Tibial nerve (tissue), 4 donors: ENCODE results near the gene RABL2B.

Experiments
- EP300 ChIP-seq, 2 donors: sonication (generic); formaldehyde crosslinking; IDR thresholded peaks; one replicate each; pipeline ENCODE4 v1.6.1; 2017; ENCODE audit warnings: antibody characterized with exemption in 2 of 2, mild to moderate bottlenecking in 1 of 2
- POLR2A ChIP-seq, 2 donors: fragments of 450-650 bp; IDR thresholded peaks; one replicate each; pipeline ENCODE4 v1.6.1; 2017; ENCODE audit warnings: antibody characterized with exemption in 2 of 2, mild to moderate bottlenecking in 2 of 2, moderate library complexity in 2 of 2
- TF ChIP-seq, protein P1 (sequence below), 5 experiments: fragments of 200-600 bp in 3 of 5; fragments of 450-650 bp in 2 of 5; sonication (generic) in 3 of 5; IDR thresholded peaks; one replicate each; pipeline ENCODE4 v1.5.1; 2016 to 2019; ENCODE audit warnings: antibody characterized with exemption in 5 of 5, mild to moderate bottlenecking in 3 of 5, moderate library complexity in 2 of 5

DNA sequence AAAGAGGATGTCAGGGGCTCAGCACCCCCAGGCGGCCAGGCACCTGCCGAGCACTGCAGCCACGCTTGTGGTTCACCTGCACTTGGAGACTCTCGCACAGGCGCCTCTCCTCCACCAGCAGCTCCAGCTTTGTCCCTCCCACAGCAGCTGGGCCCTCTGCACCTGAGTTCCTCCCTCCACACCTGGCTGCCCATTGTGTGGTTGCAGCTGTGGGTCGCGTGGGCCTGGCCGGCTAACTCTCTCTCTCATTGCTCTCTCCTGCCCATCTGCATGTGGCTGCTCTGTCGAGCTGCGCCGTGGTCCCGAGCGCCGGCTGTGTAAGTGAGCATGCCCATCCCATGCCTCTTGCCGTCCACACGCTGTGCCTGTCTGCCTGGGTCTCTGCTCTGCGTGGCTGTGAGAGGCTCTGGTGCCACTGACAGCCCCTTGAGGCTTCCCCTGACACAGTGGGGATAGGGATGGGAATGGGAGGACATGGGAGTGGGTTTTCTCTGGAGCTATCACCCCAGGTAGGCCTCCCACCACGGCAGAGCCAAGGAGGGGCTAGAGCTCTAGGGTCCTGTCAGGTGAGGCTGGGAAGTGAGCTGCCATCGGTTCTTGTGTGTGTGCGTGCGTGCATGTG lies 53.9 kb downstream of the RABL2B start:
- TF ChIP-seq, protein P1, sequence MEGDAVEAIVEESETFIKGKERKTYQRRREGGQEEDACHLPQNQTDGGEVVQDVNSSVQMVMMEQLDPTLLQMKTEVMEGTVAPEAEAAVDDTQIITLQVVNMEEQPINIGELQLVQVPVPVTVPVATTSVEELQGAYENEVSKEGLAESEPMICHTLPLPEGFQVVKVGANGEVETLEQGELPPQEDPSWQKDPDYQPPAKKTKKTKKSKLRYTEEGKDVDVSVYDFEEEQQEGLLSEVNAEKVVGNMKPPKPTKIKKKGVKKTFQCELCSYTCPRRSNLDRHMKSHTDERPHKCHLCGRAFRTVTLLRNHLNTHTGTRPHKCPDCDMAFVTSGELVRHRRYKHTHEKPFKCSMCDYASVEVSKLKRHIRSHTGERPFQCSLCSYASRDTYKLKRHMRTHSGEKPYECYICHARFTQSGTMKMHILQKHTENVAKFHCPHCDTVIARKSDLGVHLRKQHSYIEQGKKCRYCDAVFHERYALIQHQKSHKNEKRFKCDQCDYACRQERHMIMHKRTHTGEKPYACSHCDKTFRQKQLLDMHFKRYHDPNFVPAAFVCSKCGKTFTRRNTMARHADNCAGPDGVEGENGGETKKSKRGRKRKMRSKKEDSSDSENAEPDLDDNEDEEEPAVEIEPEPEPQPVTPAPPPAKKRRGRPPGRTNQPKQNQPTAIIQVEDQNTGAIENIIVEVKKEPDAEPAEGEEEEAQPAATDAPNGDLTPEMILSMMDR (IDR thresholded peaks at IDR 0.05), result no peak
- TF ChIP-seq POLR2A (IDR thresholded peaks at IDR 0.05) (no peak), EP300 (IDR thresholded peaks at IDR 0.05) (no peak)
